ENCODE results near the gene LONRF2.
"Not testable (repeated sequence)": the region's sequence is repeated elsewhere in the genome, so short reads cannot be mapped to it uniquely, and the experiment has no call there.

Gene LONRF2

GRCh38 chr2:100257939-100258338, 64.4 kb downstream of the LONRF2 start:
- DNase-seq (ENCODE audit: extremely low spot score, insufficient read length, low read depth) = no peak
- FAIRE-seq = no peak

DNA sequence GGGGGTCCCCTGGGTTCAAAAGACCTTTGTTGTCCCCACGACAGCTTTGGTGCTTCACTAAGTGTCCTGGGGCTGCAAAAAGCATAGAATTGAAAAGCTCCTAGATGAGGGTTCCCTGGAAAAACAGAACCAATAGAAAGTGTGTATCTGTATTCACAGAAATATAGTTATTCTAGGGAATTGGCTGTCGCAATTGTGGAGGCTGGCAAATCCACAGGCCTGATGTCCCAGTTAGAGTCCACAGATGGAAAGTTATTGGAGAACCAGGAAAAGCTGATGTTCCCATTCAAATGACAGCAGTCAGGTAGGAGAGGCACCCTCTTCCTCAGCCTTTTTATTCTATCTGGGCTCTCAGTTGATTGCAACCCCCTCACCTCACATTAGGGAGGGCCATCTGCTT, 65.5 kb downstream of the LONRF2 start:
- no peak for FAIRE-seq
- DNase-seq (ENCODE audit: extremely low spot score, insufficient read length, low read depth) = no peak

GRCh38 chr2:100256416-100256815, 65.9 kb downstream of the LONRF2 start:
- DNase-seq (ENCODE audit: extremely low spot score, insufficient read length, low read depth) (no peak), FAIRE-seq (no peak)

- FAIRE-seq = no peak
Observed at GRCh38 chr2:100254646-100255210, 67.6 kb downstream of the LONRF2 start.

DNA sequence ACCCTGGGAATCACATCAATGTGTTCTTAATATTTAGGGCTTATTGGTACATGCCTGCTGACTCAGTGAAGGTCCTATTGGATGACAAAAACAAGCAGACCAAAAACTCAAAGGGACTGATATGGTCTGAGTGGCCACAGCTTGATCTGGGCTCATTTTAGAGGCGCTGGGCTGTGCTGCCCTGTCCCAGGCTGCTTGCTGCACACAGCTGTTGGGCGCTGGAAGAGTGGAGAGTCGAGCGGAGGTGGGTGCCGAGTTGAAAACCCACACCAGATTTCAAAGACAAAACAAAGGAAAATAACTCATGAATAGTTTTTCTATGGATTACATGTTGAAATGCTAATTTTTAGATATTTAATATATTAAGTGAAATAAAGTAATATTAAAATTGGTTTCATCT, 68.5 kb downstream of the LONRF2 start:
- no peak for DNase-seq (ENCODE audit: extremely low spot score, insufficient read length, low read depth)
- FAIRE-seq = no peak

More at GRCh38 chr2:100254646-100255210, 67.6 kb downstream of the LONRF2 start:
- DNase-seq (ENCODE audit: extremely low spot score, insufficient read length, low read depth) = no peak

GRCh38 chr2:100252811-100253698, 69.2 kb downstream of the LONRF2 start:
- FAIRE-seq (no peak), DNase-seq (ENCODE audit: extremely low spot score, insufficient read length, low read depth) (no peak)

DNA sequence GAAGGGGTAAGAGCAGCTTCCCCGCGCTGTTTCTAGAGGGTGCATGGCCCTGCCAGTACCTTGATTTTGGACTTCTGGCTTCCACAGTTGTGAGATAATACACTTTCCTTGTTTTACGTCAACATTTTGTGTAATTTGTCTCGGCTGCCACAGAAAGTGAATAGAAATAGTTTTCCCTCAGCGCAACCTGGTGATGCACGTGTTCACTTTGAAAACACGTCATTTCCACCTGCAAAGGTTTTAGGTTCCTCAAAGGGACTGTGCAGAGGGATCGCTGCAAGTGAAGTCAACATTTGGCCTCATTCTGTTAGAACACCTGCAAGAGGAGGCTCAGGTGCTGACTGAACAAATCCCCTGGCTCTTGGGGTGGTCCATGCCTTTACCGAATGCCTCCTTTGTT, 71.7 kb downstream of the LONRF2 start:
- DNase-seq (ENCODE audit: extremely low spot score, insufficient read length, low read depth) (no peak), FAIRE-seq (no peak)

DNA sequence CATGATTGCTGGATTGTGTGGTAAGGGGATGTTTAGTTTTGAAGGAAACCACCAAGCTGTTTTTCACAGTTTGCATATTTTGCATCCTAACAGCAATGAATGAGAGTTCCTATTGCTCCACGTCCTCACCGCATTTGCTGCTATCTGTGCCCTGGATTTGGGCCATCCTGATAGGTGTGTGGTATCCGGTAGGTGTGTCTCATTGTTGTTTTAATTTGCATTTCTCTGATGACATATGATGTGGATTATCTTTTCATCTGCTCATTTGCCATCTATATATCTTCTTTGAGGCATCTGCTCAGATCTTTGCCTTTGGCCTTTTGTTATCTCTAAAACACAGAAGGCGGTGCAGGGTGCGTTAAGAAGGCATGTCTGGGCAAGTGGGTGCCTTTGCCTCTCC, 73.3 kb downstream of the LONRF2 start:
- DNase-seq (ENCODE audit: extremely low spot score, insufficient read length, low read depth) (no peak), FAIRE-seq (no peak)

DNA sequence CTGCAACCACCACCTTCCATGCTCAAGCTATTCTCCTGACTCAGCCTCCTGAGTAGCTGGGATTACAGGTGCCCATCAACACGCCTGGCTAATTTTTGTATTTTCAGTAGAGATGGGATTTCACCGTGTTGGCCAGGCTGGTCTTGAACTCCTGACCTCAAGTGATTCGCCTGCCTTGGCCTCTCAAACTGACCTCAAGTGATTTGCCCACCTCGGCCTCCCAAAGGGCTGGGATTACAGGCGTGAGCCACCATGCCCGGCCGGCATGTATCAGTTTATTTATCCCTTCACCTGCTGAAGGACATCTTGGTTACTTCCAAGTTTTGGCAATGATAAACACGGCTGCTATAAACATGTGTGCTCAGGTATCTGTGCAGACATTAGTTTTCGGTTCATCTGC, 73.7 kb downstream of the LONRF2 start:
- not testable (repeated sequence) for DNase-seq (ENCODE audit: extremely low spot score, insufficient read length, low read depth); FAIRE-seq

- FAIRE-seq (no peak), DNase-seq (ENCODE audit: extremely low spot score, insufficient read length, low read depth) (no peak)
Observed at GRCh38 chr2:100248044-100248330, 74.3 kb downstream of the LONRF2 start.

DNA sequence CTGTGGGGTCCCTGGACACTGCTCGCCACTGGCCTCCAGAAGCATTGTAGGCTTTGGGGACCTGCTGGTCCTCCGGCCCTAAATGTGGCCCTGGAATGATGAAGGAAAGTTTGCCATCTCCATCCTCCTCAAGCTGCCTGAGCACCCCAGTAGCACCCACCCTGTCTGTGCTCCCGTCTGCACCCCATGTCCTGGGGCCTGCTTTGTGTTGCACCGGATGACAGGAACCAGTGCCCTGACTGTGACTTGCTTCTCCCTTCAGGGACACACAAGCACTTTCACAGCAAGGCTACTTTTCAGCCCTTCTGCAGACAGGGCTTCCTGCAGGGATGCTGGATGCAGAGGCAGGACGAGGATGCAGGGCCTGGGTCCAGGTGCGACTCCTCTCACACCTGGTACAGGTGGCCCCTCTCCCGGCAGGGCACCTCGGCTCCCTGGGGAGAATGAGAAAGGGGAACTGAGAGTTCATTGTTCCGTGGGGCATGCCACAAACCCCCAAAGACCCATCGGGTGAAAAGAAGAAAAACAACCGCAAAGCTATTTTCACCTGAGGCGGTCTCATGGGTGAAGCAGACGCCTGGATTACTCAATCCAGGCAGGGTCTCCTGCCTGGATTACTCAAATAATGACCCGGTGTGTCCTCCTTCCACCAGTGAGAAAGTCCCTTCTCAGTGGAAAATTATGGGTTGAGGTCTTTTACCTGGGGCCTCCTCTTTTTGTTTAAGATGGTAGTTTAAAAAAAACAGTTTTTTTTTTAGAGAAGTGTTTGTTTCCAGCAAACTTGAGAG, 74.9 kb downstream of the LONRF2 start:
- FAIRE-seq (peak; percentile 84), DNase-seq (ENCODE audit: extremely low spot score, insufficient read length, low read depth) (peak; percentile 59)

DNA sequence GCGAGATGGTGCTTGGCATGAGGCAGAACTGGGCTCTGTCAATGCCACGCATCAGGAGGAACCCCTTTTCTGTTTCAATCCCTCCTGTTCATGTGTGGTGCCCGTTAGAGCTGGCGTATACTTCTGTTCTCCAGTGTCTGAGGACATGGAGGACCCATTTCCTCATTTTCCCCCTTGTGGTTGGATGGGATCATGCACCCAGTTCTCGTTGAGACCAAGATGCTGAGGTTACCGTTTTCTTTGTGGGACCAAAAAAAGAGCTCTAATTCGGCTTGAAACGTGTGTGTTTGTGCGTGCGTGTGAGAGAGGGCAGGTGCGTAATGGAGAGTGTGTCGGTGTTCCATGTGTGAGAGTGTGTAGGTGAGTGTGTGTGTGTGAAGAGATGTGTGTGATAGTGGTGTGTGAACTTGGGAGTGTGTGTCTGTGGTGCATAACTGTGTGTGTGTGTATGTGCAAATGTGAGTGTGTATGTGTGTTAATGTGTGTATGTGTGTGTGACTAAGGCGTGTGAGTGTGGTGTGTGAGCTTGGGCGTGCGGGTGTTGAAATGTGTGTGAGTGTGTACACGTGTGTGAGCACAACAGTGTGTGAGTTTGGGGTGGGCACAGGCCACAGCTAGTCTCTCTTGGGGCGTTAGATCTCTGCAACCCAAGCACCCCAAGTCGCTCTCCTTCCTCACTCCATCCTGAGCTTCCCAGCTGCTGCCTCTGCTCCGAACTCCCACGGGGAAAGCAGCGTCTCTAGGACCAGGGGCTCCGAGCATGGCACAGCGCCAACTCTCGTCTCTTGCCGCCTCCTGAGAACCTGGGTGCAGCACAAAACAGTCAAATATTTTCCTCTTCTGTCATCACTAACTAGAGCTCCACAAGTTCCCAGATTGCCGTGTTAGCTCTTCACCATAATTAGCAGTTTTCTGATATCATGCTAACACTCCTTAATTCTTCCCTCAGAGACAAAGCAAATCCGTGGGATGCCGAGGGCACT, 75.8 kb downstream of the LONRF2 start:
- DNase-seq (ENCODE audit: extremely low spot score, insufficient read length, low read depth) (no peak), FAIRE-seq (no peak)

DNA sequence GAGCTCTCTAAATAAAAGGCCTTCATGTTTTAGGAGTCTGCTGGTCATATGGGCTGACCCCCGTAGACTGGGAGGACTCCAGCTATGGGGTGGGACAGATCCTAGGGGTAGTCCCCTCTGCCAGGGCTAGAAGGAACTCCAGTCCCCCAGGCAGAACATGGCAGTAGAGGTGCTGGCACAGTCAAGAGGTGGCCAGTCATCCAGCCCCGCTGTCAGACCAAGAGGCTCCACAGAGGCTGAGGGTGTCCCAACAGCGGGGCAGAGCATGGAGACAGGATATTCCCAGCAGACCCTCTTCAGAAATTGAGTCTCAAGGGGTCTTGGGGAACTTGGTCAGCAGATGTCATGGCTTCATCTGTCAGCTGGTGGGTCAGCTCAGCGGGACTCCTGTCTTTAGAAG, 76.6 kb downstream of the LONRF2 start:
- DNase-seq (ENCODE audit: extremely low spot score, insufficient read length, low read depth) (no peak), FAIRE-seq (no peak)

GRCh38 chr2:100244881-100245605, 77.3 kb downstream of the LONRF2 start:
- DNase-seq (ENCODE audit: extremely low spot score, insufficient read length, low read depth) (no peak), FAIRE-seq (no peak)

- FAIRE-seq (no peak), DNase-seq (ENCODE audit: extremely low spot score, insufficient read length, low read depth) (no peak)
Observed at GRCh38 chr2:100243631-100244030, 78.7 kb downstream of the LONRF2 start.

DNA sequence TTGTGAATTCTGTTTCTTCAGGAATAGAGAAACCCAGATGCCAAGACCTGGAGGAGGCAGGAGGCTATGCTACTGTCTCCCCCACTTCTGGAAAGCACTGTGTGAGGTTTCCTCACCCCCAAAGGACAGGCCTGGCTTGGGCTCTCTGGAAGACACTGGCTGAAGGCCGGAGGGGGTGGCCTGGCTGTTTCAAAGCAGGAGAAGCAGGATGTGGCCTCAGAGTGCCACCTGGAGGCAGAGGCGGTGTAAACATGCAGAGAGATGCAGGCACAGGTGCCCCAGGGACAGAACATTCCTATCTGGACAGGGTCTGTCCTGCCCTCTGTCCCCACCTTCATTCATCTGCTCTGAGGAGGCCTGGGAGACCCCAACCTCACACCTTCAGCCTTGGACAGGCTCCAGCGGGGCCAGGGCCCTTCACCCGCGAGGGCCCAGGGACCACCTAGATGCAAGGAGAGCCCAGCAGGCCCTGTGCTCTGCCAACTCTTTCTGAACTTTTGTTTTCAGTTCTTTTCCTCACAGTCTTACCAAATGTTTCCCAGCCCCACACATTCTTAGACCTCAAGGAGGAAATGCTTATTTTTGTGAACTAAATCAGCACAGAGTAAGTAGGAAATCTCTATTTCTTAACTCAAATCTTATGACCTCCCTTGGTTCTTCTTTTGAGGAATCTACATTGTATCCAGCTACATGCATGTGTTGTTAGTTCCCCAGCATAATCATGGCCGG, 79.2 kb downstream of the LONRF2 start:
- DNase-seq (ENCODE audit: extremely low spot score, insufficient read length, low read depth) = no peak
- peak; percentile 73 for FAIRE-seq

GRCh38 chr2:100242476-100242875, 79.8 kb downstream of the LONRF2 start:
- no peak for DNase-seq (ENCODE audit: extremely low spot score, insufficient read length, low read depth)
- FAIRE-seq = no peak

GRCh38 chr2:100241236-100241635, 81.1 kb downstream of the LONRF2 start:
- no peak for DNase-seq (ENCODE audit: extremely low spot score, insufficient read length, low read depth)
- FAIRE-seq = no peak

DNA sequence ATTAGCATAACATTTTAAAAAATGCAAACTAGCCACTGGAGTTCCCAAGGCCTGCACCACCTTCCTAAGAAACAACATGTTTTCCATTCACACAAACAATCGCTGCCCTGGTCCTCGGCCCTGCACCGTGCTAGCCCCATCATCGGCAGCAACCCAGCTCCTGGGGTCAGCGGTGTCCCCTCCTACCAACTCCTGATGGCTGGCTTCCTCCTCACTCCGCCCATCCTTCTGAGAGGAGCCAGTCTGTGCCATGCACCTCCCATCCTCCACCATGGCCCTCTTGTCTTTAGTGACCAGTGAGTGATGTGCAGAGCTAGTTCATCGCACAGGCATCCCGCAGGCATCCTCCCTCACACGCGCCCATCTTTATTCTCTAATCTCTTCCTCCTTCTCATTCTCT, 81.9 kb downstream of the LONRF2 start:
- DNase-seq (ENCODE audit: extremely low spot score, insufficient read length, low read depth) = no peak
- FAIRE-seq = no peak
